GM18858 (cell line): Measurements from ENCODE around the gene KCNC4.

ENCODE experiments used
- ATAC-seq: cut with Tn5 transposase; IDR thresholded peaks from one replicate; pipeline ENCODE4 v1.9.1; 2021; ENCODE audit not compliant: unreplicated experiment

KCNC4 gene

DNA sequence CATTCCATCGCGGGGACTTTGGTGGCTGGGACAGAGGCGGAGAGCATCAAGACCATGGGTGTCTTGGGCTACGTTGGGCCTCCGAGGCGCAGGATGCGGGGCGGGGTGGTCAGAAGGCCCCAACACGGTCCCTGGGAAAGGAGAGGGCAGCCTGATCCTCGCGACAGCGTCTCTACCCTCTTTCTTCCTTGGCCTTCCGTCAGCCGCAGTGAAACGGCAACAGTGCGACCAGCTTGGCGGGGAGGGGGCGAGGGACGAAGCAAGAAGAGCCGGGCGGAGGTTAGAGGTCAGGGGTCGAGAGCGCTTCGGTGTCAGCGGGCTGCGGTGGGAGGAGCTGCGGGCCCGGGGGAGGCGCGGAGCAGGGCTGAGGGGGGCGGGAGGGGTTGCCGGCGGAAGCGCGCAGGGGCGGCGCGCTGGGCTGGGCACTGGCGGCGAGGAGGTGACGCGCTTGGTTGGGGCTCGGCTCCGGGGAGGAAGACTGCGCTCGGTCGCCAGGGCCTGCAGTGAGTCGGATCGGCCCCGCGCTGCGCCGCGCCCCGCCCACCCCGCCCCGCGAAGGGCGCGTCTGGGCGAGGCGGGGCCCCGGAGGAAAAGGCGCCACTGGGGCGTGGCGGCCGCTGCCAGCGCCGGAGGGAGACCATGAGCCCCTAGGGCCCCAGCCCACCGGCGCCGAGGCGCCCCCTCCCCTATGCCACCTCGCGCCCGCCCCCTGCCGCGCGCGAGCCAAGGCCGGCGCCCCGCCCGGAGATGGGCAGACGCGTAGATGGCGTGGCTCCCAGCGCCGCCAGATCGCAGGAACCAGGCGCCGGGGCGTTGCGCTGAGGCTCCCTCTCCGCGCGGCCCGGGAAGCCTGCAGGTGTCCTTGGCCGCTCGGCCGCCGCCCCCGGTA is at the start of gene KCNC4:
TSS of gene KCNC4 (plus strand) at position 600 of the 889 bp plus-strand sequence. CDS start 1,186 bp downstream, outside the sequence.
- ATAC-seq: peak; percentile 75

DNA sequence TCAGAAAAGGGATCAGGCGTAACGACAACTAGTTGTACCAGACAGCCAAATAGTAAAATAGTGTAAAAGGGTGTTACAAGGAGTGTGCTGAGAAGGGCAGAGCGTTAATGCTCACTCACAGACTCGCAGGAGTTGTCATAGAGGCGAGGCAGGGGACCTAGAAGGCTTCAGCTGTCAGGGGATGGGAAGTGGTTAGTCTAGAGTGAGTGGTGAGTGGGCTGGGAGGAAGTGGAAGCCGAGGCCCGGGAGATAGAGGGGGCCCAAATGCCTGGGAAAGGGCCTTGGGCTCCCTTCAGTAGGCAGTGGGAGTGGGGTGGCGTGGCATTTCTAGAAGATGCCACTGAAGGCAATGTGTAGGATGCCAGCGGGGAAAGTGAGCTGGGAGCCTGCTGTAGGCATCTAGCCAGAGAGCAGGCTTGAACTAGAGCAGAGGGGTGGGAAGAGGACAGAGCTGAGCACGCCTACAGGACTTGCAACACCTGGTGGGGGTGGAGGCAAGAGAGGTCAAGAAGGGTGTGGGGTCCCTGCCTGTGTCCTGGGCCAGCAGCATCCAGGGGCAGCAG is 49.5 kb upstream of the KCNC4 start:
- ATAC-seq: no peak

DNA sequence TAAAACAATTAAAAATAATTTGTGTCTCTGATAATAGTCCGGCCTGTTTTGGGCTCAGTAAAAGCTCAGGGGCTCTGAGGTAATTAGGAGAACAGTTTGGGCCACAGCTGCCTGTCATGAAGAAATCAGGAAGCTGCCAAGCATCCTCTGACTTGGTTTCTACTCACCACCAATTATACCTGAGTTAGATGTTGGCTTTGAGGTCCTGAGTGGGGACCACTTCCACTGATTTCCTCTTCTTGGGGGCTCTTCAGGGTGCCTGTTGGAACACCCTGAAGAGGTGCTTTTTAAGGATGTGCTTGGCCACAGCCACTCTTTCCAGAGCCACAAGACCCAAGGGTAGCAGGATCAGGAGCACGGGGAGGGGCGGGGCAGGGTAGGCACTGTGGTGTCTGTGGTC is 48.9 kb upstream of the KCNC4 start:
- no peak for ATAC-seq

DNA sequence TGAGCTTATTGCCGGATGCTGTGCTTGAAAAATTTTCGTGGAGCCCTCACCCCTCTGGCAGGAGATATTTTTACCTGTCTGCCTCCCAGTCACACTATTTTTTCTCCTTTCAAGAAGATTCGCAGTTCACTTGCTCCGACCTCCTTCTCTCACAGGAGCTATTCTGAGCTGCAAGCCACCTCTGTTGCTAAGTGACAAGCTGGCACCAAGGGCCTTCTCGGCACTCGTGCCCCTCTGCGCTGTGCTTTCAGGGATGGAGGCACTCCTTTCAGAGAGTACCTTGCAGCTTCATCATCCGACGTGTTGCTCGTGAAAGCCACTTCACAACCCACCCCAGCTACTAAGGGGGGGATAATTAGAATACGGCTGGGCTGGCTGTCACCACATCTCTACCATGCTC is 48.3 kb upstream of the KCNC4 start:
- no peak for ATAC-seq

DNA sequence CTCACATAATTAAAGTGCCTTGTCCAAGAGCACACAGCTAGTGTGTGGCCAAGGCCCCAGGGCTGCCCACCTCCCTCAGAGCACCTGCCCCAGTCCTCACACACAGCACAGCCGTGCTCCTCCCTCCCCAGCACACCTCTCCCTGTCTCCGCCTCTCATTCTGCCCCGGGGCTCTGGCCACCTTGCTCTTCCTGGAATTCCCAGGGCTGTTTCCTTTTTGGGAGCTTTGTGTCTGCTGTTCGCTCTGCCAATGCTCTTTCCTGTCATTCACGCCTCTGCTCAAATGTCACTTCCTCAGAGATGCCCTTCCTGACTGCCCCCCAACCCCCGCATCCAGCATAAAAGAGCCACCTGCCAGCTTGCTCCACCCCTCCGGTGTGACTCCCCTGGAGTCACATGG is 46.5 kb upstream of the KCNC4 start:
- no peak for ATAC-seq

DNA sequence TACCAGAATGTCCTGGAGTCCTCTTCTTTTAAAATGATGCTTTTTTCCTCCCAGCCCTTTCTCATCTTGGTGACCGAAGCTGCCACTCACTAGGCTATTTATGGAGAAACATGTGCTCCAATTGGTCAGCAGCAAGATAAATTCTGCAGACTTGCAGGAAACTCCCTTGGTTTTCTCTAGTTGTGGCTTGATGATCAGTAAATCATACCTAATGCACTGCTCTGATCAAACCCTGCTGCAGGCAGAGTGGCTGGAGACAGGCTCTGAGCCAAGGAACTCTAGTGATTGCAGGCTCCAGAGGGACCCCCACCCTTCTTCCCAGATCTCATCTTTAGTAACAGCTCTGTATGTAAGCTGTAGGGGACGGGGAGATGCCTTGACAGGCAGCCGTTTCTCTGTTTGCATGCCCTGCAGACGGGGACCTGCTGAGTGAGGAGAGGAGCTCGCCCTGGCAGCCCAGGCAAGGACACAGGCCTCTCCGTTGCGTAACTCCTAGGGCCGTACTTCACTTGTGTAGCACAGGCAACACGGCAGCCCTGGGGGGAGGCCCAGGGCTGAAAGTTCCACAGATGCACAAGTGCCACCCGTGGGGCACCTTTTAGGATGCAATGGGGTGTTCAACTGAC is 45.3 kb upstream of the KCNC4 start:
- no peak for ATAC-seq

DNA sequence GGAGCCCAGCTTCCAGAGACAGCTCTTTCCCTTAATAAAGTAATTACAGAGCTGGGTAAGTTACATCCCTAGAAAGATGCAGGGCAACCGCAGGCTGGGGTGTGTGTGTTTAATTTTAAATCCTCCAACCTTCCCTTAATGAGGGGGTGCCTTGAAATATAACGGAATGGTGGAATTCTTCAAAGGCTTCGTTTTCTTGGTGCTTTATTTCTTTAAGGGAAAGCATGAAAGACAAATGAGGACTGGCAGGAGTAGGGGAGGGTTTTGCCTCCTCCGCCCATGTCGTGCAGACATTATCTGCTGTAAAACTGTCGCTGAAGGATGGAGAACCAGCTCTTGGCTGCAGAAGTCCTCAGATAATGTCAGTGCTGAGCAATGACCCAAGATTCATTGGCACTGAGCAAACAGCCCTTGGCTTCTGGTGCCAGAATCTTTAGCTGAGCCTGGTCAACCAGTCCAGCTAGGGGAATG is 44.3 kb upstream of the KCNC4 start:
- ATAC-seq: no peak

DNA sequence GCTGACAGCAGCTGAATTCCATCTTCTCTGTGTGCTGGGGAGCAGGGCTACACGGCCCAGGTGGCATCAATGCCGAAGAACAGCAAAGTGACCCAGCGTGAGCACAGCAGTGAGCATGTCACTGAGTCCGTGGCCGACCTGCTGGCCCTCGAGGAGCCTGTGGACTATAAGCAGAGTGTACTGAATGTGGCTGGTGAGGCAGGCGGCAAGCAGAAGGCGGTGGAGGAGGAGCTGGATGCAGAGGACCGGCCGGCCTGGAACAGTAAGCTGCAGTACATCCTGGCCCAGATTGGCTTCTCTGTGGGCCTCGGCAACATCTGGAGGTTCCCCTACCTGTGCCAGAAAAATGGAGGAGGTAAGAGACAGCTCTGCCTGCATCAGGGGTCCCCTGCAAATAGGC is 43.3 kb upstream of the KCNC4 start:
- ATAC-seq: no peak

DNA sequence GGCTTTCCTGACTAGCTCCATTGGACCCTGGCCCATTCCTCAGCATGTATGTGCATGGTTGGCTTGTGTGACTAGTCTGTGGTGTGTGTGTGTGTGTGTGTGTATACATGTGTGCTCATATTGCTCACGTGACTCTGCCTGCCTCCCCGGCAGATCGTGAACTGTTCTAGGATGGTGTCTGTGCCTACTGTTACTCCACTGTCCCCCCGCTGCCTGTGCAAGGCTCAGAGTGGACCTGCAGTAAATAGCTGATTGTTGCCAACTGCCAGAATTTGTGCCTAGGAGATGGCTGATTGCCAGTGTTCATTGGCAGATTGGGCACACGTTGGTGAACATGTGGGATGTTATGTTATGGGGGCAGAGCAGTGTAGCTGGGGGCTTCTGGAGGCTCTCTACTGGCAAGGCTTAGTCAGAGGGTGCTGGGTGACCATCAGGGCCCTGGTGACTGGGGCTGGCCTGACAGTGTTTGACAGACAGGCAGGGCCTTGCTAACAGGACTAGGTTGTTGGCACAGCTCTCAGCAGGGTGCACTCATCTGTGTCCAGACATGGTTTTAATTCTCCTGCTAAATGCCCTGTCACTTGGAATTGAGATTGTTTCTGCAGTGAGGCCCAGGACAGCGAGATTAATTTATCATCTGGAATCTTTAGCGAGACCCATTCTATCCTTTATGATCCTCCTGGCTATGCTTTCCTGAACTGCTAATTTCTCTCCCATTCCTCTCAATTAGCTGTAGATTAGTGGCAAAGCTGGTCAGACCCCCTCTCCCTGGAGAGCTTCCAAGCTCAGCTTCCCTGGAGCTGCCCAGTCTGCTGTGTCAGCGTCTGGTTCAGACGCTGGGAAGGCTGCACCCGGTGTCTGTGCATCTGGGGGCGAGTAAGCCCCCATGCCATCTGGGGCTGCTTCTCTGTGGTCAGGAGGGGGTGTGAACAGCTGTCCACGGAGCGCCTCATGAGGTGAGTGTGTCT is 39.1 kb upstream of the KCNC4 start:
- ATAC-seq: no peak

DNA sequence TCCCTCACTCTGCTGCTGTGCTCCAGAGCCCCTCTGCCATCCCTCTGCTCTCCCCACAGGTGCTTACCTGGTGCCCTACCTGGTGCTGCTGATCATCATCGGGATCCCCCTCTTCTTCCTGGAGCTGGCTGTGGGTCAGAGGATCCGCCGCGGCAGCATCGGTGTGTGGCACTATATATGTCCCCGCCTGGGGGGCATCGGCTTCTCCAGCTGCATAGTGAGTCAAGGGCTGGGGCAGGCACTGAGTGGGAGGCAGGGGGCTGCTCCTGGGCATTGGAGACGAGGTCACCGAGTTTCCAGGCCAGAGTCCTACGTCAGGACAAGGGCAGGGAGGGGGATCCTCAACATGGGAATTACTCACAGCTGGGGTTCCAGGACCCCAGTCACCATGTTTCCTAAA is 38.1 kb upstream of the KCNC4 start:
- no peak for ATAC-seq

DNA sequence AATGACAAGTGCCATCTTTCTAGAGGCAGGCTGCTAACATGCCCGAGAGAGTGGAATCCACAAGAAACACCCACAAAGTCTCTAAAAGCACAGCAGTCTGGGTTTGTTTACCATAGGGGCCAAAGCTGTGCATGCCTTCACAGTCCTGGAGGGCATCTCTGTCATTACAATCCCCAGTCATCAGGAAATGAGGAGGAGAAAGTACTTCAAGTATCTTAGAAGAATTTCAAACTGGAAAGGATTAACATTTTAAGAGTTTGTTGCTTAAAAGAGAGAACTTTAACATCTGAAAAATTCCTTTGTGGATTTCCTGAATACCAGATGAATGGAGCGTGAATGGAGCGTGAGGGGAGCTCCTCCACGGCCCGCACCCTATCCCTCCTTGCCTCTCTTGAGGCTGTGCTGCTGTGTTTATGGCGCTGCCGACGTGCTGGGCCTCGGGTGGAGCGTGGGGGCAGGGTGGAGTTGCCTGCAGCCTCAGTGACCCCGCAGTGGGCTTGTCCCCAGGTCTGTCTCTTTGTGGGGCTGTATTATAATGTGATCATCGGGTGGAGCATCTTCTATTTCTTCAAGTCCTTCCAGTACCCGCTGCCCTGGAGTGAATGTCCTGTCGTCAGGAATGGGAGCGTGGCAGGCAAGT is 36.5 kb upstream of the KCNC4 start:
- ATAC-seq: no peak

DNA sequence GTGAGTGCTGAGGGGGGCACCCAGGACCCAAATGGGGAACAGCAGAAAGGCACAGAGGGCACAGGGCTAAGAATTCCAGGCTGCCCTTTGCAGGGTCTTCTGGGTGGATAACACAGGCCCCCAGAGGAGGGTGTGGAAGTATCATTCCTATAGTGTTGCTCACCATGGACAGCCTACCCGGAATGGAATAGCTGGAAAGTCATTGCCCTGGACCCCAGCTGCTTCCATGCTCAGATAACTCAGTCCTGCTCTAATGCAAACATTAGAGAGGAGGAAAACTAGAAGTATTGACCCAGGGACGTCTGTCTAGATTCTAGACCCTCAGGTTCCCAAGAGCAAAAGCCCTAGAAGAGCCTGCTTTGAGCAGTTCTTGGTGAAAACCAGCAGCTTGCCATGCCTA is 35.2 kb upstream of the KCNC4 start:
- ATAC-seq: no peak

DNA sequence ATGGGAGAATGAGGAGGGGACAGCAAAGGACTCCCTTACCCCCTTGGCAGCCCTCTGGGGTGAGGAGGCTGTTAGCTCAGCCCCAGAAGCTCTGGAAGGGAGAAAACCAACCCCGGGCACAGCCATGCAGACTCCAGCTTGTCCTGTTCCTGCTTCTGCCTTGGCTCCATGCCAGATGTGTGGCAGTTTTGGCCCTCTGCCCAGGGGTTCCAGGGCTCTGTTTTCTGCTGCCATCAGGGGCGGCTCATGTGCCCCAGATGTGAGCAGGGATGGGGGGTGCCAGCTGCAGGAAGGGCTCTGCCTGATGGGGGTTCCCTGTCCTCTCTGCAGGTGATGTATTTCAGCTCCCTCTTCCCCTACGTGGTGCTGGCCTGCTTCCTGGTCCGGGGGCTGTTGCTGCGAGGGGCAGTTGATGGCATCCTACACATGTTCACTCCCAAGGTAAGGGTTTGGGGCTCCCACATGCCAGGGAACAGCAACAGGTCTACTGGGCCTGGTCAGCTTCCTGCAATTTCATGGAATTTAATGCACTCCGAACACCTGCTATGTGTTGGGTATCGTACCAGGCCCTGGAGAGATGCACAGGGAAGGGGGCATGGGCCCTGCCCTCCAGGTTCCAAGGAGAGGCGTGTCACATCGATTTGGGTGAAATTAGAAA is 33.7 kb upstream of the KCNC4 start:
- no peak for ATAC-seq

DNA sequence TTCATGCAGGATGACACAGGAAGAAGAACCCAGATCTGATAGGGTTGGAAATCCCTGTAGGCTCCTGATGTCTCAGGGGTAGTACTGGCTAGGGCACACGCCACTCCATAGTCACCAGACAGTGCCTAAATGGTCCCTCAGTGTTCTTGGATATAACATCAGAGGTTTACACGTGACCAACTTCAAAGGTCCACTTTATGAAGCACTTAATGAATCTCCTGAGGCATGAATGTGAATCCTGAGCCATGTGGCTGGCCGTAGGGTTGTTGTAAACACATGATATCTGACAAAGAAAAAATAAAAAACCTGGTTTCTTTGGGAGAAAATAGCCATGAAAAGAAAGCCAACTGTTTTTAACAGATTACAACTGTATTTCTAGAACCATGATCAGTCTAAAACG is 32.3 kb upstream of the KCNC4 start:
- no peak for ATAC-seq

DNA sequence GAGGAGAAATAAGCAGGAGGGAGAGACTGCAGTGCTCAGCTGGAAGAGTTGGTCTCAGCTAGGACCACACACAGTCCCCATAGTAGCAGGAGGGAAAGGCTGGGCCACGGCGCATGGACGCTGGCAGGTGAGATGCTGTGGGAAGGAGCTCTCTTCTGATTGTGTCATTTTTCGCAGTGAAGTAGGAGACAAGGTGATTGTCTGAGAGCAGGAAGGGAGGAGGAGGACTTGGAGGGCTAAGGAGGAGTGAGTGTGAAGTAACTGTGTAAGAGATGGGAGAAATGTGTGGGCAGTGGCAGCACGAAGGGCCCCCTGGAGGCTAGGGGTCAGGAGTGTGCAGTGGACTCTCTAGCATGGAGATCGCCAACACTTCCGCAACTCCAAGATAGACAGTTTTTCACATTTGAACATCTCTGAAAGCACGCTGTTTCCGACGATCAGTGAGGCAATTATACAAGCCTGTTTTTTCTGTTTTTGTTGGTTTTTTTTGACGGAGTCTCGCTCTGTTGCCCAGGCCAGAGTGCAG is 26.4 kb upstream of the KCNC4 start:
- ATAC-seq: no peak

DNA sequence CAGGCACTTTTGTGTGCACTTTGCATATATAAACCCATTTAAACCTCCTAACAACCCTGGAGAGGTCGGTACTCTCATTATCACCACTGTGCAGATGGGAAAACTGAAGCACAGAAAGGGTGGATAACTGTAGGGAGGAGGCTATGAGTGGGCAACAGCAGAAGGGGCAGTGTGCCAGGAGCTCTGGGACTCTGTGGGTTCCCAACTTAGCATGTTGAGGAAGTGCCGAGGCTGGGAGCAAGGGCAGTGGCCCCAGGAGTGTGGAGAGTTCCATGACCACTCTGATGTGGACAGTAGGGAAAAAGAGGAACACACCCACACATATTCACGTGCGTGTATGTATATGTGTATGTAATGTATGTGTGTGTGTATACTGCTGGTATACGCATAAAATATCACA is 25.7 kb upstream of the KCNC4 start:
- no peak for ATAC-seq

DNA sequence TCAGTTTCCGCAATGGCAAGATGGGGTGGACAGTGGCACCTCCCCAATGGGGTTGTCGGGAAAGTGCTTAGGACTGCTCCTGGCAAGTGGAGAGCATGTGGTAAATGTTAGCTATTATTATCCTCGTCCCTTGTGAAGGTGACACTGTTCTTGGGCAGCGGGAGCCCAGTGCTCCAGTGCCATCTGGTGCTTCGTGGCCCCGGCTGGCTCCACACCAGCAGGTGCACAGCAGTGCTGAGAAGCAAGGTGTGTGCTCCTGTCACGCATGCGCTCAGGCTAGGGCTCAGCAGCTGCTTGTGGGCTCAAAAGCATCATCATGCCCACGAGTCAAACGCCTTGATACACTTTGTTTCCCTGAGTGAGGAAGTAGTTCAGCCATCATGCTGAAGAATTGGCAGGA is 24.9 kb upstream of the KCNC4 start:
- no peak for ATAC-seq

DNA sequence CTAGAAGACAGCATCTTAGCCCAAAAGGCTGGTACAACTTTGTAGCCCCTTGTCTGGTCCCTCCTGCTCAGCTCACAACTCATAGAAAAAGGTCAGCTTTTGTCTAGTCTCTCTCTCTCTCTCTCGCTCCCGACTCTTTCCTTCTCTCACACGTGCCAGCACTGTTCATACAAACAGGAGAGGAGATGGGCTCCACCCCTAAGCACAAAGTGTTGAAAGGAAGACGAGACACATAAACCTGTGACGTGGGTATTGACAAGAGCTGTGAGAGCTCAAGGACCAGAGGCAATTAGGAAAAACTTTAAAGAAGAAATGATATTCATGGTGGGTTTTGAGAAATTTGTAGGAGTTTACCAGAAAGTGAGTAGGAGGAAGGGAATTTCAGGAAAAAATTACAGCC is 23.6 kb upstream of the KCNC4 start:
- no peak for ATAC-seq

DNA sequence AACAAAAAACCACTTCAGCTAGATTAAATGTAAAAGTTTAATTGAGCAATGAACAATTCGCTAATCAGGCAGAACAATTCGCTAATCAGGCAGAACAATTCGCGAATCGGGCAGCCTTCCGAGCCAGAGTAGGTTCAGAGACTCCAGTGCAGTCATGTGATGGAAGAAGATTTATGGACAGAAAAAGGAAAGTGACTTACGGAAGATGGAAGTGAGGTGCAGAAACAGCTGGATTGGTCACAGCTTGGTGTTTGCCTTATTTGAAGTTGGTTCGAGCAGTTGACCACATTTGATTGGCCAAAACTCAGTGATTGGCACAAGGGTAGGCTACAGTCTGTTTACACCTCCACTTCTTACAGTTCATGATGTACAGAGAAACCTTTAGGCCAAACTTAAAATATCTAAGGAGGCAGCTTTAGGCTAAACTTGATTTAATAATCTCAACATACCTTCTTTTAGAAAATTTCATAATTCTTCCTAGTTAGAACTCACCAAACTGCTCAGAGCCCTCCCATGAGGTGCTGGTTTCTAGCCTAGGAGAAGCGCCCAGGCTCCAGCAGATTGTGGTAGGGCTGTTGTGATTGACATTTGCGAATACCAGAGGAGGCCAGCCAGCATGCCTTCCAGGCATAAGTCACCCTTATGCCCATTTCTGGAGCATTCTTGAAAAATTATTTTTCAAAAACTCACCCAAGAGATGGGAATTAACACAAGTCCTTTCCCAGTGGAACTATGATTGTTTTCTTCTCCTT is 22.8 kb upstream of the KCNC4 start:
- ATAC-seq: no peak
